ENCODE data around the gene EPHA10.
"Not testable (repeated sequence)": the region's sequence is repeated elsewhere in the genome, so short reads cannot be mapped to it uniquely, and the experiment has no call there.

The EPHA10 gene

DNA sequence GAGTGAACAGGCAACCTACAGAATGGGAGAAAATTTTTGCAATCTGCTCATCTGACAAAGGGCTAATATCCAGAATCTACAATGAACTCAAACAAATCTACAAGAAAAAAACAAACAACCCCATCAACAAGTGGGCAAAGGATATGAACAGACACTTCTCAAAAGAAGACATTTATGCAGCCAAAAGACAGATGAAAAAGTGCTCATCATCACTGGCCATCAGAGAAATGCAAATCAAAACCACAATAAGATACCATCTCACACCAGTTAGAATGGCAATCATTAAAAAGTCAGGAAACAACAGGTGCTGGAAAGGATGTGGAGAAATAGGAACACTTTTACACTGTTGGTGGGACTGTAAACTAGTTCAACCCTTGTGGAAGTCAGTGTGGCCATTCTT, 6.5 kb upstream of the EPHA10 start:
- not testable (repeated sequence) for DNase-seq (ENCODE audit: low spot score)

DNA sequence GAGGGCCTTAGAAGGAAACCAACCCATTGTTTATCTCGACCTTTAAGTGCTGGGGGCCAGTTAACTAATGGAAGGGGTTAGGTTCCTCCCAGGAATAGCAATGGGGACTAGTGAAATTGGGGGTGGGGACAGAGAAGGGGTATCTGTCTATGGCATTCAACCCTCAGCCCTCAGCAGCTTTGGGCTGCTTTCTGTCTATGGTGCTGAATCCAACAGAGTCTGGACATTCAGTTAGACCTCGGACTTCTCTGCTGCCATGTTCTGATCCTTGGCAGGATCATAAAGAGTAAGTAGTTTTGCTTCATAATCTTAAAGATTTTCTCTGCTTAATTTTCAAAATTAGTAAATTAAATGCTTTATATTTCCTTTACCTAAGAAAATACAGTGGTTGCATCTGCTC, 2.6 kb upstream of the EPHA10 start:
- DNase-seq (ENCODE audit: low spot score), result no peak

DNA sequence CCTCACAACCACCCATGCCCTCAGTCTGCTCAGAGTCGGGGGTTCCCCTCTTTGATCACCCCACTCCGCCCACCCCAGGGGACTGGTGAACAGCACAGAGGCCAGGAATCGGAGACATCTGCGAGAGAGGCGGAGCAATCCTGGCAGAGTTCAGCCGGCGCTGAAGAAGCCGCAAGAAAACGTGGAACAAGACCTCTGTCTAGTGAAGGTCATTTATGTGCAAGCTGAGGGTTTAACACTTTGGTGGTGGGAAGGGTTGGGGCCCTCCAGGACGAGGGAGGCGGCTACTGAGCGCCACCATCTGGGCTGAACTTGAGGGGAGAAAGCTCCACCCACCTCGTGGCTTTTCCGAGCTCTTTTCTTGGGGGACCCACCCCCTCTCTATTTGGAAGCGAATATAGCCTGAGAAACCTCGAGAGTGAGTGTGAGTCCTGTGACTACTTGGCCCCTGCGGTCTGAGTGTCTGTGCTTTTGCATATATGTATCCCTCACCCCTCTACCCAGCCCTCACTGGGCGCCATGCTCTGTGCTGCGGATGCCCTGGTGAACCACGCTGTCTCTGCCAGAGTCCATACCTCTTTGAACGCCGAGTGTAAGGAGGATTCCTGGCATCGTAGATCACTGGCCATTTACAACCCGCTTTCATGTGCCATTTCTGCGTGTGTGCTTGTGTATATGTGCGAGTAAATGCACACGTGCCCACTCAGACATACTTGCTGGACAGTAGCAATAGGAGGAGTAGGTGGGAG, 1.2 kb upstream of the EPHA10 start:
- DNase-seq (ENCODE audit: low spot score), result no peak

DNA sequence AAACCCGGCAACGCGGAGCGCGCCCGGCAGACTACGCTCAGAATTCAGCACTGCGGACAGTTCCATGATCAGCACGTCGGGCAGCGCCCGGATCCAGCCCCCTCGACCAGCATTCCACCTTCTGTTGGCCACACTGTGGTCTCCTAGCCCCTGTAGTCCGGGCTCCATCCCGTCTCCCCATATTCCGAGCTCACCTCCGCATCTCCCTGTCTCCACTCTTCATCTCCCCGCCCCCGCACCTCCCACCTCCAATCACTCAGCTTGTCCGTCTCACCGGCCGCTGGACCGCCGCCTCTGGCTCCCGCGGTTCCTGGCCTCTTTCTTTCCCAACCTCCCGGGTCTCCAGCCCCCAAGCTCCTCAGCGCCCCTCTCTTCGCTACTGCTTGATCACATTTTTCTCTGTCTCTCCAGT, 500 bp downstream of the EPHA10 start:
- no peak for DNase-seq (ENCODE audit: low spot score)

DNA sequence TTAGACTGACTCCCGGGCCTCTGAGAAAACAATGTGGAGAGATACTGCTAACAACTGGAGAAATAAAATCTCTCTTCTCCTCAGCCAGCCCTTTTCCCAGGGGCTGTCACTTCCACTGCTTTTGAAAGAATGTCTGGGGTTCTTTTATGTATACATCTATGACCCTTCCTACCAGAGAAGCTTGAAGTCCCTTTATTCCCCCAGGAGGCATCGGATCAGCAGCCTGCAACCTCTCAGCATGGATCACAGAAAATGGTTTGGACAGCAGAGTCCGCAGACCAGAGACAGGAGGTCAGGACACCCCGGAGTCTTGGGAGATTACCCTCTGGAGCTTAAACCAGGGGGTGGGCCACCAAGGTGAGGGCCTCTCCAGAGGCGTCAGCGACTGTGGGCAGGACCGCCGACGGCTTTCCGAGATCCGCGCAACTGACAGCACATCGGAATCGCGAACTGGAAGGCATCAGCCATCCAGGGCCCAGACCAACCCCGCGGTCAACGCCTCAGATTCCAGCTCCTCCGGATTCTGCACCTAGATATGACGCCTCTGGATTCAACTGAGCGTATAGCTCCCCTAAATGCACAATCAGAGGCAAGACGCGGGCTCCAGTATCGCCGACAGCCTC, 1.0 kb downstream of the EPHA10 start:
- DNase-seq (ENCODE audit: low spot score), result no peak

DNA sequence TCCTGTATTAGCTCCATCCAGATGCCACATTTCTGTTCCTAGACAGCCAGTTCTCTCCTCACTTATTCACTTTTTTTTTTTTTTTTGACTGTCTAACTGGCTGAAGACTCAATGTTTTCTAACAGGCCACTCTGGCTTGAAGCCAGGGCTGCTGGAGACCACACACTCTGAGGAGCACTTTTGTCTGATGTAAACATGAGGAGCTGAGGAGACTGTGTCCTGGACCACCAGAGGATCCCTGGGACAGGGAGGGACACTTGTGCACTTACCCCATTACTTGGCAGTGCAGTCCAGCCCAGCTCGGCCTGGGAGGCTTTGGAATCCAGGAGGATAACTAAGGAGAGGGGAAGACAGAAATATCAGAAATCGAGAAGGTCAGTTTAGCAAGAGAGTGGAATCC, 2.4 kb downstream of the EPHA10 start:
- DNase-seq (ENCODE audit: low spot score), result no peak

DNA sequence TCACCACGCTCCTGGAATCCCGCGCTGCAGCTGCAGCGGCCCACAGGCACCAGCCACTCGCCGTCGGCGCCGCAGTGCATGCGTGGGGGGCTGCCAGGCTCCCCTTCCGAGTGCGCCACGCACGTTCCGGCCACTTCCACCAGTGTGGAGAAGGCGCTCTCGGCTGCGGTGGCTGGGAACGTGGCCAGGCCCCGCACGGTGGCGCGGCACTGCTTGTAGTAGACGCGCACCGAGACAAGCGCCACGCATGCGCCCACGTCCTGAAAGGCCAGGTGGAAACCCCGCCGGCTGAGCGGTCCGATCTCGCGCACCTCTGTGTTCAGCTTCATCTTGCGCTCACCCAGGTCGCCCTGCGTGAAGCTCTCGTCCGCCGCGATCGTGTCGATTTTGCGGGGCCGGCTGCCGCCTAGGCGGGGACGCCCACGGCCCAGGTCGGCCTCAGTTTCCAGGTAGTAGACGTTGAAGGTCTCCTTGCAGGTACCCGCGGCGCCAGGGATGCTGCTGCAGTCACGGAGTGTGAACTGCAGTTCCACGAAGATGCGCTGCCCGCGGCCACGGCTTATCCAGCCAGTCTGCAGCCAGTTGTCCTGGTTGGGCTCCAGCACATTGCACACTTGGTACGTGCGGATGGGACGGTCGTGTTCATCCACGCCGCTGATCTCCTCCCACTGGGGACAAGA, 3.4 kb downstream of the EPHA10 start:
- DNase-seq (ENCODE audit: low spot score), result no peak

DNA sequence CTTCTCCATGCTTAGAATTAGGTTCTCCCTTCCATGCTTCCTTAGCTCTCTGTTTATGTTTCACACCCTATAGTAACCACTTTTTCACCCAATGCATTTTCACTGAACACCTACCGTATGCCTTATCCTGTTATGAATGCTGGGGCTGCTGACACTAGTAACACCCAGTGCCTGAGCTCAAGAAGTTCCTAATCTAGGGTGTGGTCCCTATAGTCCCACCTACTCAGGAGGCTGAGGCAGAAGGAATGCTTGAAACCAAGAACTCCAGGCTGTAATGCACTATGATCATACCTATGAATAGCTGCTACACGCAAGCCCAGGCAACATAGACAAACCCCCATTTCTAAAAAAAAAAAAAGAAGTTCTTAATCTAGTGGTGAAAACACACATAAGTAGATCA, 5.5 kb downstream of the EPHA10 start:
- no peak for DNase-seq (ENCODE audit: low spot score)

DNA sequence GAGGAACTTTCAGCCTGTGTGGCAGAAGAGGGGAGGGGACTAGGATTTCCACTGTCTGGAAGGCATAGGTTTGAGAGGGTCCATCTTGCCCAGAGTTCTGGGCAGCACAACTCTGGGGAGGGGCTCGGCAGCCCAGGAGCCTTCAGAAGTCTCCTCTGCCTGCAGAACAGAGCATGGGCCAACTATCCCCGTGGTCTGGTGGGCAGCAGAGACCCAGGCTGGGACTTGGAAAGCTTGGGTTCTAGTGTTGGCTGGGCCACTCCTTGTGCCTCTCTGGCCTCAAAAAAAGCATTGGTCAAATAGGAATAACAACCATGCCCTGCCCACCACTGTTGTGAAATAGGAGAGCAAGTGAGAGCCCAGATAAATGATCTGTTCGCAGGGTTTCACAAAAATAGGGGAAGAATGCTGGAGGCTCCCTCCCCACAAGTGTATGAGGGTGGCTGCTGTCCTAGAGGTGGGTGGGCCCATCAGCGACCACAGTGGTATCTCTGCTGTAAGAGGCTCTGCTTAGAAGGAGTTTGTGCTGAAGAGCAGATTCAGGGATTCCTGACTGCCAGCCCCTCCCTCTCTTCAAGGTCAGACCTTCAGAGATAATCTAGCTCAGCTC, 8.9 kb downstream of the EPHA10 start:
- no peak for DNase-seq (ENCODE audit: low spot score)

DNA sequence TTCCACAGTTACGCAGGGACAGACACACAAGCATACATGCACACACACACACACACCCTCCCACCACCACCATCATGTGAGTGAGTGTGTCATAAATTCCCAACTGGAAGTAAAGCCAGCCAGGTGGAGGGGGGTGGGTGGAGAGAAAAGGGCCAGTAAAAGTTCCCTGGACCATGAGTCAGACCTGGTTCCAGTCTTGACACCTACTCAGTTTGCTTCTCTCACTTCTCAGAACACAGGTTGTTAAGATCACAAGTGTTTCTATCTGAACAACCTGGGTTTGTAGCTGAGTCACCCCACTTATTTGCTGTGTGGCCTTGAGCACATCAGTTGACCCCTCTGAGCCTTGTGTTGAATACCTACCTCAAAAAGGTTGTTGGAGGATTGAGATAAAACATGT, 9.6 kb downstream of the EPHA10 start:
- no peak for DNase-seq (ENCODE audit: low spot score)

DNA sequence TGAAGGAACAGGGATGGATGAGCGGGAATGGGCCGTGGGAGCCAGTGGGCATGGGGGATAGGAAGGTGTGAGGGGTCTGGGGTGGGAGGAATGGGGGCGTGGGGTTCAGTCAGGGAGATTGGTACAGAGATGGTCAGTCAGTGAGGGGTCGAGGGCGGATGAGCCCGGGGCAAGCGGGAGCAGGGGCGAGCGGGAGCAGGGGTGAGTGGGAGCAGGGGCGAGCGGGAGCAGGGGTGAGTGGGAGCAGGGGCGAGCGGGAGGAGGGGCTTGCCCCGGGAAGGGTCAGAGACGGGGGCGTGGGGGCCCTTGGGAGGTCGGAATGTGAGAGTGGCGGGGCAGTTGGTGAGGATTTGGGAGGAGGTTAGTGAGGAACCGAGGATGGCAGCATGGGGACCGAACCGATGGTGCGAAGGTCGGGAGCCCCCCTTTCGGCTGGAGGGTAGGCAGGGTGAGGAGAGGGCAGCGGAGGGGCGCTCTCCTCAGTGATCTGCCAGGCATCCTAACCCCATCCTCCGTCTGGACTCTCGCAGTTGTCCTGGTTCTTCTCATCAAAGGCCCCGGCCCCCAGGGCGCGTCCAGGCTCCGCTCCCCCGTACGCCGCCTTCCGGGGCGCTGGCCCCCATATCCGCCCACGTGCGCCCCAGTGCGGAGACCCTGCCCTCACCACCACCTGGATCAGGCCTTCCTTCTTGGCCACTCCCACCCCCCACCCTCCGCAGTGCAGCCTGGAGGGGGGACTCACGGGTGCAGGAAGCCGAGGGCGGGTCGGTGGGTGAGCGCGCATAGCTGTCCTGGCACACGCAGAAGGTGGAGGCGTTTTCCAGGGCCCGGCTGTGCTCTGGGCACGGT, 11.2 kb downstream of the EPHA10 start:
- DNase-seq (ENCODE audit: low spot score), result no peak

DNA sequence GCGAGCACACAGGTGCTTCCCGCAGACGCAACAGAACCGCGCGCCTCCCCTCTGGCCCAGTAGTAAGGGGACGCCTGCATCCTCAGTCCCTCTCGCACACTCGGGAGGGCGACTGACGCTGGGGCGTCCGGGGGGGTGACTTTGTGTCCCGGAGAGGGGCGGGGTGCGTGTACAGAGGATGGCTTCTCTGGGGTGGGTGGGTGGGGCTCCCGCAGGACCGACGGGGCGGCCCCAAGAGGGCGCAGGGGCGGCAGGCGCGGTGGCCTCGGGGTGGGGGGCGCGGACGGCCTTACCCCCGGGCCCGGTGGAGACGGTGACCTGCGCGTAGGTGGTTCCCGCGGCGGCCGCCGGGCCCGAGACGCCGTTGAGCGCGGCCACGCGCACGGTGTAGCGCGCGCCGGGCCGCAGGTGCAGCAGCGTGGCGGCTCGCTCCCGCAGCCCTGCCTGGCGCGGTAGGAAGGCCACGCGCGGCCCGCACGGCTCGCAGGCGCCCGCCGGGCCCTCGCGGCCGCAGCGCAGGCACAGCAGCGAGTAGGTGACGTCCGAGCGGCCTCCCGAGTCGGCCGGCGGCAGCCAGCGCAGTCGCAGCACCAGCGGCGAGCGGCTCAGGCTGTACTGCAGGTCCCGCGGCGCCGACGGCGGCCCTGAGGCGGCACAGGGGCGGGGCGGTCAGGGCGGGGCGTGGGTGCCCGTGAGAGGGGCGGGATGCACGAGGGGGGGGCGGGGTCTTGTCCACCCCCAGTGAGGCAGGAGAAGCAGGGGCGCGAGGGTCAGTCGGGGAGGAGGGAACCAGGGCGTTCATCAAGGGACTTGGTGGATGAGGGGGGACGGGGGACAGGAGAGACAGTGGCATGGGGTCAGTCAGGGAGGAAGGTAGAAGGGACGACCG, 12.1 kb downstream of the EPHA10 start:
- DNase-seq (ENCODE audit: low spot score), result no peak

DNA sequence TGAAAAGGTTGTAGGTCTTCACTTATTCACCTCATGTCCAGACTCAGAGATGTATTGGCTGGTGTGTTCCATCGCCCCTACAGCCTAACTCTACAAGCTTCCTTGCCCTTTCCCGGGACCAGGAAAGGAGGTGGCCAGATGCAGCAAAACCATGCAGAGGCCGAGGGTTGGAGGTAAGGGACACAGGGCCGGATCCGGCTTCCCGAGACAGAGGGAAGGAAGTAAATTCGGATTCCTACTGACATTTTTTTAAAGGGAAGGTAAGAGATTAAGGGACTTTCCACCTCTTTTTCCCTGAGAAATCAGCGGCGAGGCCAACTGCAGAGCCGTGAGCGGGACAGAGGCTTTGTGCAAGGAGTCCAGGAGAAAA, 12.7 kb downstream of the EPHA10 start:
- DNase-seq (ENCODE audit: low spot score), result no peak

DNA sequence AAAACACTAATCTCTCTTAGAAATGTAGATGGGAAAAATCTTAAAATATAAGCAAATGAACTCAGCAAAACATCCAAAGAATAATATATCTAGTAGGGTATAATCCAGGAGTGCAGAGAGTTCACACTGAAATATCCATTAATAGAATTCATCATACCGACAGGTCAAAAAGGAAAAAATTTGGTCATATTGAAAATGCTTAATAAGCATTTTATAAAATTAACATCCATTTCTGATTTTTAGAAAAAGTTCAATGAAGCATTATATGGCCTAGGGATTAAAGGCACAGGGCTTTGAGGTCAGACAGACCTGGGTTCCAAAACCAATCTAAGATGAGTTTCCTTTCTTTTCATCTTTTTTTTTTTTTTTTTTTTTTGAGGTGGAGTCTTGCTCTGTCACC, 16.4 kb downstream of the EPHA10 start:
- DNase-seq (ENCODE audit: low spot score), result no peak

DNA sequence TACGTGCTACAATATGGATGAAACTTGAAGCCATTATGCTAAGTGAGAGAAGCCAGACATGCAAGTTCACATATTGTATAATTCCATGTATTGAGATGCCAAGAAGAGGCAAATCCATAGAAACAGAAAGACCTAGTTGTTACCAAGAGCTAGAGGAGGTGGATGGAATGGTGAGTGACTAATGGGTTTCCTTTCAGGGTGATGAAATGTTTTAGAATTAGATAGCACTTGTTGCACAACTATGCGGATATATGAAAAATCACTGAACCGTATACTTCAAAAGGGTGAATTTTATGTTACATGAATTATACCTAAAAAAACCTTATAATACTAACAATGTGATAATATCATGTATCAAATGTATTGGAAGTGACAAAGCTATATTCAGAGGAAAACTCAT, 18.1 kb downstream of the EPHA10 start:
- DNase-seq (ENCODE audit: low spot score), result no peak

DNA sequence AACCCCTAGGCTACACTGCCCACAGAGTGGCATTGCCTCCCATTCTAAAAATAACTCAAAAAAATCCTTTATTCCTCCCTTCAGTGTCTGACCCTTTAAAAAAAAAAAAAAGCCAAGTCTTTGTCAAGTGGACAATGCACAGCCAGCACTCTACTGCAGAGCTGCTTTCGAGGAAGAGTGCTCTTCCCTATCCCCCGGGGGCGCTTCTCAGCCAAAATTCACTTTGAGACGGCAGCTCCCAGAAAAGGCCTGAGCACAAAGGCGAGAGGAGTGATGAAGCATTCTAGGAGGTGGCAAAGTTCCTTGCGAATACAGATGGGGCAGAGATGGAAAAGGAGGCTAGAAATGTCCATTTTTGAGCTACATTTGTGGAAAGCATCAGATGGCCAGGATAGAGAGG, 23.3 kb downstream of the EPHA10 start:
- DNase-seq (ENCODE audit: low spot score), result no peak

DNA sequence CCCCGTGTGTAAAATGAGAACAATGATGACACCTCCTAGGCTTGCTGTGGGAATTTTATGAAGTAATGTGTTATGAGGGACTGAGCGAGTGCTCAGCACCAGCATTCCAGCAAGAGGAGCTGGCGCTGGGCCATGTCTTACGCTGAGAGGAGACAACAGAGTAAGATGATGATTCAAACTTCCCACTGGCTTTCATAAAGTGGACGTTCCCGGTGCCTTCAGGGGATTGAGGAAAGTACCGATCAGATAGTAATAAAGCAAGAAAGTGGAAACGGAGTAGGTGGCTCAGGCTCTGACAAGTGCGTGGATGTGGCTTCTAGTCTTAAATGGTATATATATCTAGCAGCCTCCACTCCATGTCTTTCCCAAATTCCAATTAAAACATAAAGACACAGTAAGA, 23.8 kb downstream of the EPHA10 start:
- no peak for DNase-seq (ENCODE audit: low spot score)

DNA sequence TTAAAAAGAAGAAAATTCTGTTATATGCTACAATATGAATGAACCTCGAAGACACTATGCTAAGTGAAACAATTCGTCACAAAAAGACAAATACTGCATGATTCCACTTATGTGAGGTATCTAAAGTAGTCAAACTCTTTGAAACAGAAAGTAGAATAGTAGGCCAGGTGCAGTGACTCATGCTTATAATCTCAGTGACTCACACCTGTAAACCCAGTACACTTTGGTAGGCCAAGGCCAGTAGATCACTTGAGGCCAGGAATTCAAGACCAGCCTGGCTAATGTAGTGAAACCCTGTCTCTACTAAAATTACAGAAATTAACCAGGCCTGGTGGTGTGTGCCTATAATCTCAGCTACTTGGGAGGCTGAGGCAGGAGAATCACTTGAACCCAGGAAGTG, 25.7 kb downstream of the EPHA10 start:
- DNase-seq (ENCODE audit: low spot score), result no peak

DNA sequence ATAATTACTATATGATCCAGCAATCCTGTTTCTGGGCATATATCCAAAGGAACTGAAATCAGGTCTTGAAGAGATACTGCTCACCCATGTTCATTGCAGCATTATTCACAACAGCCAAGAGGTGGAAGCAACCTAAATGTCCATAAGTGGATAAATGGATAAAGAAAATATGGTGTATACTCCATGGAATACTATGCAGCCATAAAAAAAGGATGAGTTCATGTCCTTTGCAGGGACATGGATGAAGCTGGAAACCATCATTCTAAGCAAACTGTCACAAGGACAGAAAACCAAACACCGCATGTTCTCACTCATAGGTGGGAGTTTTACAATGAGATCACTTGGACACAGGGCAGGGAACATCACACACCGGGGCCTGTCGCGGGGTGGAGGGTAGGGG, 26.3 kb downstream of the EPHA10 start:
- not testable (repeated sequence) for DNase-seq (ENCODE audit: low spot score)

DNA sequence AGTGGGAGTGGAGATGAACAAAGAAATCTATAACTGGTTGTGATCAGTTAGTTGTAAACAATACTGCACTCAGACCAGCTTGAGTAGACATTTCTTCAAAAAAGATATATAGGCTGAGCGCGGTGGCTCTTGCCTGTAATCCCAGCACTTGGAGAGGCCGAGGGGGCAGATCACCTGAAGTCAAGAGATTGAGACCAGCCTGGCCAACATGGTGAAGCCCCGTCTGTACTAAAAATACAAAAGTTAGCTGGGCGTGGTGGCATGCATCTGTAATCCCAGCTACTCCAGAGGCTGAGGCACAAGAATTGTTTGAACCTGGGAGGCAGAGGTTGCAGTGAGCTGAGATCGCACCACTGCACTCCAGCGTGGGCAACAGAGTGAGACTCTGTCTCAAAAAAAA, 26.9 kb downstream of the EPHA10 start:
- not testable (repeated sequence) for DNase-seq (ENCODE audit: low spot score)
